Activated CD4-positive, alpha-beta T cell treated with anti-CD3 and anti-CD28 coated beads for 48 hours (primary cell): ENCODE measurements around the gene BTBD18.

Source experiments
- DNase-seq: peaks from one replicate; pipeline ENCODE4 v3.0.0-alpha.2; 2020

BTBD18 gene

GRCh38 chr11:57773026-57773598 lies 21.5 kb upstream of the BTBD18 start:
- DNase-seq: no peak

- no peak for DNase-seq
Measured at GRCh38 chr11:57772562-57772961, 20.9 kb upstream of the BTBD18 start.

GRCh38 chr11:57771365-57771764 lies 19.7 kb upstream of the BTBD18 start:
- no peak for DNase-seq

GRCh38 chr11:57770793-57771192 lies 19.2 kb upstream of the BTBD18 start:
- DNase-seq: no peak

- DNase-seq: no peak
Measured at GRCh38 chr11:57764972-57765371, 13.4 kb upstream of the BTBD18 start.

GRCh38 chr11:57764566-57764965 lies 12.9 kb upstream of the BTBD18 start:
- DNase-seq: no peak

- DNase-seq: no peak
Measured at GRCh38 chr11:57764021-57764420, 12.4 kb upstream of the BTBD18 start.

GRCh38 chr11:57763568-57763967 lies 11.9 kb upstream of the BTBD18 start:
- no peak for DNase-seq

- no peak for DNase-seq
Measured at GRCh38 chr11:57762235-57762861, 10.7 kb upstream of the BTBD18 start.

GRCh38 chr11:57761301-57762234 lies 9.9 kb upstream of the BTBD18 start, which contains the start of gene CTNND1:
CTNND1 (plus strand) TSS chr11:57761802; CDS start chr11:57791479, 29,677 bp downstream.
- DNase-seq: peak; percentile 25

- DNase-seq: no peak
Measured at GRCh38 chr11:57758174-57758573, 6.6 kb upstream of the BTBD18 start.

- DNase-seq: no peak
Measured at GRCh38 chr11:57752954-57753353, 1.3 kb upstream of the BTBD18 start.

- no peak for DNase-seq
Measured at GRCh38 chr11:57751176-57751575, 443 bp downstream of the BTBD18 start.

- no peak for DNase-seq
Measured at GRCh38 chr11:57746920-57747319, 4.7 kb downstream of the BTBD18 start.

GRCh38 chr11:57745206-57745605 lies 6.4 kb downstream of the BTBD18 start:
- no peak for DNase-seq

- no peak for DNase-seq
Measured at GRCh38 chr11:57744357-57744756, 7.3 kb downstream of the BTBD18 start.

- no peak for DNase-seq
Measured at GRCh38 chr11:57742087-57742452, 9.5 kb downstream of the BTBD18 start.

- peak; percentile 98 for DNase-seq
Measured at GRCh38 chr11:57741132-57742086, 10.2 kb downstream of the BTBD18 start, which contains the start of gene SELENOH. SELENOH (plus strand) TSS chr11:57741491; CDS start chr11:57741596, 105 bp downstream.

- DNase-seq: no peak
Measured at GRCh38 chr11:57735619-57736298, 15.9 kb downstream of the BTBD18 start.

- DNase-seq: no peak
Measured at GRCh38 chr11:57732661-57733060, 19.0 kb downstream of the BTBD18 start.

GRCh38 chr11:57729479-57729878 lies 22.1 kb downstream of the BTBD18 start:
- DNase-seq: no peak

GRCh38 chr11:57728829-57729228 lies 22.8 kb downstream of the BTBD18 start:
- no peak for DNase-seq
